Measurements from ENCODE around the gene TRIM25. TPM values are rescaled to one million over a fixed set of nuclear protein-coding genes. Genes with fewer than 3 reads are reported as not detected.
A peak's percentile ranks its signal among the peaks of the same experiment; 100 is the strongest.

The TRIM25 gene
- total RNA-seq, 1 experiment from 2014 or later: 32.5 TPM

GRCh38 chr17:56913000-56913311 lies 893 bp downstream of the TRIM25 start:
- H3K4me1 ChIP-seq (ENCODE audit: insufficient read depth, low read length): no peaks in the 10 kb centered on the region; the same call in 1 of the 2 replicates
- no peak overlapping the region for H3T11ph ChIP-seq (ENCODE audit: low read length)
- no peak overlapping the region for H2BK20ac ChIP-seq (ENCODE audit: low read depth, low read length, poor library complexity, severe bottlenecking)
- H4K91ac ChIP-seq (ENCODE audit: insufficient read length, low read depth, low read length): no peak overlapping the region
- peaks cover 14 to 18% of the 10 kb centered on the region in 2 experiments for H3K4me1 Mint-ChIP-seq
- H3K79me1 ChIP-seq (ENCODE audit: insufficient read depth, low read depth, low read length, poor library complexity, severe bottlenecking): no peaks in the 10 kb centered on the region
- no peak overlapping the region for H3K27ac Mint-ChIP-seq
- peaks cover 2% of the 10 kb centered on the region; the same call in 1 of the 2 replicates for H3K27me3 ChIP-seq (ENCODE audit: insufficient read depth, low read length)
- H3K36me3 Mint-ChIP-seq (ENCODE audit: insufficient read depth in 1 of 3, low read depth in 3 of 3): peaks cover 0 to 15% (median 7%) of the 10 kb centered on the region in 3 experiments; a peak in 5 of 7 replicates
- TF ChIP-seq CTCF (conservative IDR thresholded peaks at IDR 0.05): no peak
- peaks cover 0 to 7% of the 10 kb centered on the region in 2 experiments; a peak in 2 of 5 replicates for H3K9me3 Mint-ChIP-seq
- no peak overlapping the region for H3K27ac ChIP-seq (ENCODE audit: insufficient read length, low read depth, low read length)
- H3K14ac ChIP-seq (ENCODE audit: insufficient read depth, low read length): no peak overlapping the region
- peak overlapping the region; percentile 60 for H3K4me2 ChIP-seq (ENCODE audit: insufficient read depth, insufficient read length, low read length)
- H4K20me1 ChIP-seq (ENCODE audit: control insufficient read depth, insufficient read depth, insufficient read length): no peaks in the 10 kb centered on the region
- H3K56ac ChIP-seq (ENCODE audit: insufficient read length, low read depth, low read length): no peak overlapping the region
- no peak overlapping the region for H4K8ac ChIP-seq (replicated peaks; ENCODE audit: insufficient read length, low read depth, low read length)
- H4K5ac ChIP-seq (ENCODE audit: insufficient read length, low read depth, low read length): no peak overlapping the region
- peaks cover 34% of the 10 kb centered on the region for H3K27me3 Mint-ChIP-seq (ENCODE audit: low read depth)
- peaks cover 21% of the 10 kb centered on the region for H3K23me2 ChIP-seq (ENCODE audit: insufficient read length, low read depth, low read length, poor library complexity, severe bottlenecking)
- no peak overlapping the region for H3K4ac ChIP-seq (ENCODE audit: low read depth, low read length)
- no peaks in the 10 kb centered on the region for H3K9me3 ChIP-seq (ENCODE audit: control insufficient read depth, low read depth, low read length)
- H2AFZ ChIP-seq (ENCODE audit: low read length): no peak overlapping the region
- no peak overlapping the region for H2BK120ac ChIP-seq (ENCODE audit: low read depth, low read length, poor library complexity, severe bottlenecking)
- H3K79me2 ChIP-seq (ENCODE audit: insufficient read depth, low read length): no peaks in the 10 kb centered on the region; the same call in 1 of the 2 replicates
- H3K18ac ChIP-seq (ENCODE audit: insufficient read length, low read depth, low read length): no peak overlapping the region
- no peak overlapping the region for H2BK15ac ChIP-seq (ENCODE audit: low read depth, low read length)
- no peak overlapping the region for H3K9ac ChIP-seq (ENCODE audit: extremely low read depth, insufficient read length, low read length)
- H2AK5ac ChIP-seq (ENCODE audit: insufficient read length, low read length): no peak overlapping the region
- peak overlapping the region; percentile 79 to 96 for H3K4me3 Mint-ChIP-seq
- no peak for DNase-seq
- no peak overlapping the region for H2BK12ac ChIP-seq (ENCODE audit: insufficient read length, low read depth, low read length)
- H3K23ac ChIP-seq (ENCODE audit: insufficient read length, low read depth, low read length): no peak overlapping the region
- no peak overlapping the region for H2BK5ac ChIP-seq (ENCODE audit: insufficient read length, low read length)
- no CpG with 5 or more reads among the region's 7 CpGs for WGBS (ENCODE audit: extremely low coverage, insufficient read length, low lambda C conversion rate)

Measured in H9 (cell line).